ENCODE measurements around the gene GLTP.
A peak's percentile ranks its signal among the peaks of the same experiment; 100 is the strongest.
"Not testable (repeated sequence)": the region's sequence is repeated elsewhere in the genome, so short reads cannot be mapped to it uniquely, and the experiment has no call there.

Gene GLTP

GRCh38 chr12:109877504-109878246 lies 2.7 kb downstream of the GLTP start:
- DNase-seq (ENCODE audit: low read depth), result no peak

GRCh38 chr12:109876406-109876805 lies 3.9 kb downstream of the GLTP start:
- DNase-seq (ENCODE audit: low read depth), result no peak

- DNase-seq (ENCODE audit: low read depth), result no peak
Observed at GRCh38 chr12:109875572-109876131, 4.7 kb downstream of the GLTP start.

- no peak for DNase-seq (ENCODE audit: low read depth)
Observed at GRCh38 chr12:109873653-109874052, 6.7 kb downstream of the GLTP start.

GRCh38 chr12:109871668-109872314 lies 8.6 kb downstream of the GLTP start:
- DNase-seq (ENCODE audit: low read depth), result no peak

GRCh38 chr12:109870648-109871047 lies 9.7 kb downstream of the GLTP start:
- DNase-seq (ENCODE audit: low read depth), result no peak

GRCh38 chr12:109868182-109869051 lies 11.9 kb downstream of the GLTP start:
- DNase-seq (ENCODE audit: low read depth), result no peak

- no peak for DNase-seq (ENCODE audit: low read depth)
Observed at GRCh38 chr12:109864916-109865315, 15.4 kb downstream of the GLTP start.

- DNase-seq (ENCODE audit: low read depth), result no peak
Observed at GRCh38 chr12:109863847-109864712, 16.3 kb downstream of the GLTP start.

- not testable (repeated sequence) for DNase-seq (ENCODE audit: low read depth)
Observed at GRCh38 chr12:109862491-109862890, 17.9 kb downstream of the GLTP start.

- no peak for DNase-seq (ENCODE audit: low read depth)
Observed at GRCh38 chr12:109861689-109862314, 18.5 kb downstream of the GLTP start.

GRCh38 chr12:109860977-109861376 lies 19.4 kb downstream of the GLTP start:
- no peak for DNase-seq (ENCODE audit: low read depth)

- no peak for DNase-seq (ENCODE audit: low read depth)
Observed at GRCh38 chr12:109858764-109859163, 21.6 kb downstream of the GLTP start.

- no peak for DNase-seq (ENCODE audit: low read depth)
Observed at GRCh38 chr12:109857715-109858114, 22.6 kb downstream of the GLTP start.

- DNase-seq (ENCODE audit: low read depth), result no peak
Observed at GRCh38 chr12:109855377-109855776, 25.0 kb downstream of the GLTP start.

GRCh38 chr12:109850518-109850917 lies 29.8 kb downstream of the GLTP start:
- DNase-seq (ENCODE audit: low read depth), result not testable (repeated sequence)

GRCh38 chr12:109847142-109847735 lies 33.1 kb downstream of the GLTP start:
- no peak for DNase-seq (ENCODE audit: low read depth)

GRCh38 chr12:109845824-109846205 lies 34.5 kb downstream of the GLTP start:
- no peak for DNase-seq (ENCODE audit: low read depth)

GRCh38 chr12:109844983-109845823 lies 35.1 kb downstream of the GLTP start:
- peak; percentile 90 for DNase-seq (ENCODE audit: low read depth)

GRCh38 chr12:109844091-109844490 lies 36.2 kb downstream of the GLTP start:
- no peak for DNase-seq (ENCODE audit: low read depth)
